ENCODE data around the gene SYK.

GRCh38 chr9:90818279-90818678 is 16.7 kb downstream of the SYK start:
- TF ChIP-seq CTCF (IDR thresholded peaks at IDR 0.05; ENCODE audit: insufficient read depth, low read depth, low read length) (no peak), EZH2 (IDR thresholded peaks at IDR 0.05; ENCODE audit: insufficient read depth, low read length) (no peak)
